GM12892 (cell line): ENCODE data around the gene DCST1.

Experiments used
- DNase-seq: peaks from one replicate; pipeline ENCODE4 v3.0.0; 2011; ENCODE audit not compliant: insufficient read length
- FAIRE-seq: peaks from 2 replicates; lab custom pipeline; 2011; peaks lifted over from hg19 to GRCh38; lab: Jason Lieb, UNC
- POLR2A ChIP-seq: IDR thresholded peaks from 2 replicates; pipeline ENCODE4 v1.6.1; 2011; ENCODE audit warnings: low read depth, low read length, control low read depth
- POLR2AphosphoS5 ChIP-seq: IDR thresholded peaks from 2 replicates; pipeline ENCODE4 v1.6.1; 2011; ENCODE audit warnings: low read depth, low read length, control low read depth
- TAF1 ChIP-seq: IDR thresholded peaks from 2 replicates; pipeline ENCODE4 v1.6.1; 2011; ENCODE audit warnings: low read depth, mild to moderate bottlenecking, control low read depth, low read length, borderline replicate concordance

DCST1 gene

DNA sequence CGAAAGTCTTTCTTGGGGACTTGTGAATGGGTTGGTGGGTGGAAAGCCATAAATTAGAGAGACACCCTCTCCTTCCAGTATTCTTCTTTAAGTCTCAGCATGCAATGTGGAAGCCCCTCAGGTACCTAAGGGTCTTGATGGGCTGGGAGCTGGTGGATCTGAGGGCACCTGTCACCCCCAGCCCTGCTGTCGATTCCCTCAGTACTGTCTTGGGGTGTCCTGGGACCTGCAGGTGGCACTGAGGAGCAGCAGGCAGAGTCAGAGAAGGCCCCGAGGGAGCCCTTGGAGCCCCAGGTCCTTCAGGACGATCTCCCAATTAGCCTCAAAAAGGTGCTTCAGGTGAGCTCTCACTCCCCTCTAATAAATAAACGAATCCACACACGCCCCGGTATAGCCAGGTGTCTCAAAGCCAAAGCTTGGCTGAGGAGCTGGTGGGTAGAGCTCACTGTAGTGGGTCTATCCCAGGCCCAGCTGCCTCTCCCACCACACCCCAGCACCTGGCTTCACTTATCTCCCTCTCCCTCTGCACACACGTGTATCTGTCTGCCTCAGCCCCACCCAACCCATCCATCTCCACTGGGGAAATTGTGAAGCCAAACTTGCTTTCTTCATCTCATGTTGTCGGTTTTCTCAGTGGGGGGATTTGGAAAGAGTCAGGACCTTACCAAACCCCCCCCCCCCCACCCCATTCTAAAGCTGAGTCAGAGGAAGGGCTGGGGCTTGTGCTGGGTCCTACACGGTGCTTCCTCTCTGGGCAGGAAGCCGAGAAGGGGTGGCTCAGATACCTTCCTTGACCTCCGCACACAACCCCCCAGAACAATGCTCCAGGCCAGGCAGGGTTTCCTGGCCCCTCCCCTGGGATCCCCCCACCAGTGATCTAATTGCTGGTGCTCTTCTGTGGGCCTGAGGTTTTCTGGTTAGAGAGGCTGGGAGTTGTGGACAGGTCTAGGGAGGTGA lies 19.1 kb downstream of the DCST1 start:
- FAIRE-seq = no peak
- no peak for DNase-seq
- TF ChIP-seq POLR2A (no peak), POLR2AphosphoS5 (no peak), TAF1 (no peak)

DNA sequence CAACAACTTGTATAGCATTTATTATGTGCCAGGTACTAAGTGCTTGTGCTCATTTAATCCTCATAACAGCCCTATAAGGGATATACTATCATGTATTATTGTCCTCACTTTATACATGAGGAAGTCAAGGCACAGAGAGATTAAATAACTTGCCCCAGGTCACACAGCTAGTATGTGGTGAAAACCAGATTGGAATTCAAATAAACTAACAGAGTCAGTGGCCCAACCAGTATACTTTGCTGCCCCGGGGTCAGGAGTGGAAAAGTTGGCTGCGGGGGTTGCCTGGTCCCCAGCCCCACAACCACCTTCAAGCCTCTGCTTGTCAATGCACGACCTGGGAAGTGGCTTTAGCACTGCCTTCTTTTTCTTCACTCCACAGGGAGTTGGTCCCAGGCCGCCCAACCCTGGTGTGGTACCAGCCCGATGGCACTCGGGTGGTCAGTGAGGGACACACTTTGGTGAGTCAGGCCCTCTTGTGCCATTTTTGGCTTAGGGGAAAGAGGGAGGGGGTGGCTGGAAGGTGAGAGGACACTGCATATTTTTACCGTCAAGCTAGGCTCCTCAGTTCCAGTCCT lies 20.0 kb downstream of the DCST1 start:
- no peak for TF ChIP-seq TAF1
- TF ChIP-seq POLR2A = no peak
- TF ChIP-seq POLR2AphosphoS5 = no peak
- FAIRE-seq (no peak), DNase-seq (no peak)

DNA sequence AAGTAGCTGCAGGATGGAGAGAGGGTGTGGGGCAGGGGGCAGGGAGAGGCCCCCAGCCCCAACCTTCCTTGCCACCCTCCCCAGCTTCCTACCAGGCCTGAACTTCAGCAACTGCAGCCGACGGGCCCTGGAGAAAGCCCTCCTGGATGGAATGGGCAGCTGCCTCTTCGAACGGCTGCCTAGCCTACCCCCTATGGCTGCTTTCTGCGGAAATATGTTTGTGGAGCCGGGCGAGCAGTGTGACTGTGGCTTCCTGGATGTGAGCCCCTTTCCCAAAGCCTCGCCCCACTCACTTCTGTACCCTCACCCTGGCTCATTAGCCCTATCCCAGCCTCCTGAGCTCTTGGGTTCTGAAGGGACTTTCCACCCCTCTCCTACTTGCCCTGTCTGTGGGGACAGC lies 23.5 kb downstream of the DCST1 start:
- TF ChIP-seq TAF1 (no peak), POLR2AphosphoS5 (no peak), POLR2A (no peak)
- FAIRE-seq (no peak), DNase-seq (no peak)

DNA sequence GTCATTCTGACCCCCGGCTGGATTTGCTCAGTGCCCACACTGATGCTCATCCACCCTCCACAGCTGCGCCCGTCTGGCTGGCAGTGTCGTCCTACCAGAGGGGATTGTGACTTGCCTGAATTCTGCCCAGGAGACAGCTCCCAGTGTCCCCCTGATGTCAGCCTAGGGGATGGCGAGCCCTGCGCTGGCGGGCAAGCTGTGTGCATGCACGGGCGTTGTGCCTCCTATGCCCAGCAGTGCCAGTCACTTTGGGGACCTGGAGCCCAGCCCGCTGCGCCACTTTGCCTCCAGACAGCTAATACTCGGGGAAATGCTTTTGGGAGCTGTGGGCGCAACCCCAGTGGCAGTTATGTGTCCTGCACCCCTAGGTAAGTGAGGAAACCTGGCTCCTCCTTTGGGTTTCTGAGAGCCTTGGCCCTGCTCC lies 24.2 kb downstream of the DCST1 start:
- DNase-seq (no peak), FAIRE-seq (no peak)
- TF ChIP-seq TAF1 = no peak
- TF ChIP-seq POLR2A = no peak
- TF ChIP-seq POLR2AphosphoS5 = no peak

- TF ChIP-seq TAF1 (no peak), POLR2A (no peak), POLR2AphosphoS5 (no peak)
- DNase-seq (no peak), FAIRE-seq (no peak)
Observed at GRCh38 chr1:155060736-155061135, 27.1 kb downstream of the DCST1 start.

DNA sequence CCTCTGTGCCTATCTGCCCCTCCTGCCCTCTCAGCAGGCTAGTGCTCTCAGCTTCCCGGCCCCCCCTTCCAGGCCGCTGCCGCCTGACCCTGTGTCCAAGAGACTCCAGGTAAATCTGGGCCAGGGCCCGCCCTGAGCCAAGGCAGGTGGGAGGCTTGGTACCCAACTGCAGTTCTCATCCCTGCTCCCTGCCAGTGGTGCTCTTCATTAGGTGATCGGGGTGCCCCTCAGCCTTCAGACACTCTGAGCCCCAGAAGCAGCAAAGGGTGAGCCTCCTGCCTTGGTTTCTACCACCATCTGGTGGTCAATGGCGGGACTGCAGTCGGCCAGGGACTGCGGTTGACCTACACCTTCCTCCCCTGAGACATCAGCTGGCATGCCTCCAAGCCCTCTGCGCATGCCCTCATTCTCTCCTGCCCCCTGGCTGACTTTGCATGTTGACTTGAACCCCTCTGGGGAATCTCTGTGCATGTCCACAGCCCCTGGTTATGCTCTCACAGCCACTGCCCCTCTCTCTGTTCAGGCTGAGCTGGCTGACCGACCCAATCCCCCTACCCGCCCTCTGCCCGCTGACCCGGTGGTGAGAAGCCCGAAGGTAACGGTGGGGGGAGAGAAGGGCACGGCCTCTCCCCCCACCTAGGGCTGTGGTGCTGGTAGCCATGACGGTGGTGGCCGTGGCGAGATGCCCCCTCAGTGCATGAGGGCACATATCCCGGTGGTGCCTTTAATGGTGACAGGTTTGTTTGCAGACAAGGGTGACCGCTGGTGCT lies 27.9 kb downstream of the DCST1 start:
- TF ChIP-seq POLR2AphosphoS5 (peak; percentile 51; the same call in 1 of the 2 replicates), TAF1 (no peak)
- DNase-seq = peak; percentile 91
- FAIRE-seq = peak; percentile 100

DNA sequence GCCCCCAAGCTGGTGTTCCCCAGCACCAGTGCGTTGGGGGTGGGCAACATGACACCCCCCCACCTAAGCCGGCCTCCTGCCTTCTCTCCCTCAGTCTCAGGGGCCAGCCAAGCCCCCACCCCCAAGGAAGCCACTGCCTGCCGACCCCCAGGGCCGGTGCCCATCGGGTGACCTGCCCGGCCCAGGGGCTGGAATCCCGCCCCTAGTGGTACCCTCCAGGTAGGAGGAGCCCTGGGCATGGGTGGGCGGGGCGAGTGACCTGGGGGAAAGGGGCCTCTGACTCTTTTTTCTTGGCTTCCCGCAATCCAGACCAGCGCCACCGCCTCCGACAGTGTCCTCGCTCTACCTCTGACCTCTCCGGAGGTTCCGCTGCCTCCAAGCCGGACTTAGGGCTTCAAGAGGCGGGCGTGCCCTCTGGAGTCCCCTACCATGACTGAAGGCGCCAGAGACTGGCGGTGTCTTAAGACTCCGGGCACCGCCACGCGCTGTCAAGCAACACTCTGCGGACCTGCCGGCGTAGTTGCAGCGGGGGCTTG lies 28.6 kb downstream of the DCST1 start:
- no peak for DNase-seq
- no peak for TF ChIP-seq TAF1
- TF ChIP-seq POLR2AphosphoS5 = no peak
- TF ChIP-seq POLR2A = no peak
- no peak for FAIRE-seq

DNA sequence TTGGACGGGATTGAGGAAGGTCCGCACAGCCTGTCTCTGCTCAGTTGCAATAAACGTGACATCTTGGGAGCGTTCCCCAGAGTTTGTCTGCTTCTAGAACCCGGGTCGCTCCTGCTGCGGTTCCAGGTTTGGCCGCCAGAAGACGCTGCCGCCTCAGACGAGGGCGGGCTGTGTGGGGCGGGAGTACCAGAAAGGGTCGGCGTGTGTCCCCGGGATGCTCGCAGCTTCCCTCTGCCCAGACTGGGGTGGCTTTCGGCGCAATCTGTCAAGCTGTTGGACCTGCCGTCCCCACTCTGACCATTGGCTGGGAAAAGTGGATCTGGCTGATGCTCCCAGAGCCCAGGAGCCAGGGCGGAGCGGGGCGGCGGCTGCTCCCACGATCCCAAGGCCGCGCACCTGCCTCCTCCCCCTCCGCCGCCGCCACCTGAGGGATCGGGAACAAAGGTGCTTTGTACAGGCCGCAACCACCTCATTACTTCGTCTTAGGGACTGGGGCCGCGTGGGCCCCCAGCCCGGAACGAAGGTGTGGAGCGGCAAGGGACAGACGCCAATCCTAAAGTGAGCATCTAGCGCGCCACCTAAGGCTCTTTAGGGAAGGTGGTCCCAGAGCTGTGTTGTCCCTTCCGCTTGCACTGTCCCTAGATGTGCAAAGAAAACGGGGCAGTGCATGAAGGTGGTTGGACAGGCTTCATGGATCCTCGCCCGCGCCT lies 29.2 kb downstream of the DCST1 start:
- no peak for TF ChIP-seq TAF1
- no peak for TF ChIP-seq POLR2A
- TF ChIP-seq POLR2AphosphoS5 = no peak
- DNase-seq = peak; percentile 75
- FAIRE-seq = peak; percentile 92

GRCh38 chr1:155063550-155064110 lies 30.0 kb downstream of the DCST1 start, which contains the start of gene EFNA4:
Gene EFNA4, plus strand, starts transcription at chr1:155063740. Its CDS starts 84 bp downstream, at chr1:155063824.
- FAIRE-seq (peak; percentile 98), DNase-seq (peak; percentile 89)
- peak; percentile 42; the same call in 1 of the 2 replicates for TF ChIP-seq POLR2AphosphoS5
- no peak for TF ChIP-seq TAF1
- TF ChIP-seq POLR2A = peak; percentile 69; the same call in 1 of the 2 replicates

- FAIRE-seq = no peak
- no peak for TF ChIP-seq TAF1
- no peak for TF ChIP-seq POLR2A
- no peak for TF ChIP-seq POLR2AphosphoS5
- no peak for DNase-seq
Observed at GRCh38 chr1:155064111-155064831, 30.6 kb downstream of the DCST1 start.
